GM23338 (cell line): ENCODE measurements around the gene SP140L. TPM values are rescaled to one million over a fixed set of nuclear protein-coding genes. Genes with fewer than 3 reads are reported as not detected.

Source experiments
- ATAC-seq: fragments of 200-7000 bp; cut with Tn5 transposase; 3 replicates; pipeline ENCODE4 v1.9.1; 2020
- DNase-seq: peaks from one replicate; pipeline ENCODE4 v3.0.0-alpha.2; 2015; ENCODE audit warnings: low spot score
- H2AFZ ChIP-seq: fragments of 200-600 bp; sonication (generic); 2 replicates; pipeline ENCODE4 v1.8.0; 2016; ENCODE audit warnings: antibody characterized with exemption, mild to moderate bottlenecking, moderate library complexity
- H3F3A ChIP-seq: fragments of 200-600 bp; sonication (generic); replicated peaks from 2 replicates; pipeline ENCODE4 v1.8.0; 2017; ENCODE audit warnings: antibody characterized with exemption, mixed run types, low read depth
- H3K27ac ChIP-seq: fragments of 200-600 bp; sonication (generic); 2 replicates; pipeline ENCODE4 v1.6.1; 2016; ENCODE audit warnings: low read depth
- H3K27me3 ChIP-seq: fragments of 200-600 bp; sonication (generic); 2 replicates; pipeline ENCODE4 v1.8.0; 2016; ENCODE audit warnings: mild to moderate bottlenecking, mixed run types, moderate library complexity; ENCODE audit not compliant: insufficient read depth
- H3K36me3 ChIP-seq: fragments of 200-600 bp; sonication (generic); 2 replicates; pipeline ENCODE4 v1.8.0; 2016; ENCODE audit warnings: mild to moderate bottlenecking; ENCODE audit not compliant: insufficient read depth
- H3K4me1 ChIP-seq: fragments of 200-600 bp; sonication (generic); 2 replicates; pipeline ENCODE4 v1.8.0; 2016; ENCODE audit warnings: mild to moderate bottlenecking, moderate library complexity; ENCODE audit not compliant: insufficient read depth
- H3K4me2 ChIP-seq: fragments of 200-600 bp; sonication (generic); 2 replicates; pipeline ENCODE4 v1.7.1; 2017; ENCODE audit warnings: mixed run types
- H3K4me3 ChIP-seq: fragments of 200-600 bp; sonication (generic); 2 replicates; pipeline ENCODE4 v1.6.1; 2016; ENCODE audit warnings: mixed run types
- H3K79me2 ChIP-seq: fragments of 200-600 bp; sonication (generic); replicated peaks from 2 replicates; pipeline ENCODE4 v1.8.0; 2017; ENCODE audit warnings: mild to moderate bottlenecking; ENCODE audit not compliant: insufficient read depth
- H3K9me2 ChIP-seq: fragments of 200-600 bp; sonication (generic); 2 replicates; pipeline ENCODE4 v1.8.0; 2017; ENCODE audit not compliant: insufficient read depth
- H4K20me1 ChIP-seq: fragments of 200-600 bp; sonication (generic); replicated peaks from 2 replicates; pipeline ENCODE4 v1.8.0; 2017; ENCODE audit warnings: mild to moderate bottlenecking; ENCODE audit not compliant: insufficient read depth
- H3K27ac Mint-ChIP-seq: 2 replicates; pipeline ENCODE4 v1.8.0; 2020; ENCODE audit warnings: inconsistent platforms, mild to moderate bottlenecking, moderate library complexity, mixed read lengths
- H3K27me3 Mint-ChIP-seq: 3 replicates; pipeline ENCODE4 v1.8.0; 2022; ENCODE audit warnings: low read depth, mild to moderate bottlenecking, moderate library complexity, mixed read lengths, inconsistent platforms; ENCODE audit not compliant: insufficient read depth, poor library complexity
- H3K36me3 Mint-ChIP-seq: 3 replicates; pipeline ENCODE4 v1.8.0; 2021; ENCODE audit warnings: low read depth, mild to moderate bottlenecking, inconsistent platforms, moderate library complexity, mixed read lengths
- H3K4me1 Mint-ChIP-seq: 3 replicates; pipeline ENCODE4 v1.8.0; 2020; ENCODE audit warnings: mild to moderate bottlenecking, inconsistent platforms, mixed read lengths
- H3K4me3 Mint-ChIP-seq: 3 replicates; pipeline ENCODE4 v1.8.0; 2021; ENCODE audit warnings: moderate library complexity, mild to moderate bottlenecking, inconsistent platforms, mixed read lengths
- H3K9me3 Mint-ChIP-seq: 3 replicates; pipeline ENCODE4 v1.8.0; 2020; ENCODE audit warnings: moderate library complexity, mild to moderate bottlenecking, inconsistent platforms, mixed read lengths
- CREB1 ChIP-seq: fragments of 250-450 bp; sonication (Bioruptor Pico); IDR thresholded peaks from 2 replicates; pipeline ENCODE4 v1.5.0; 2020; ENCODE audit warnings: low read depth, mild to moderate bottlenecking, moderate library complexity
- ETS1 ChIP-seq: IDR thresholded peaks from 2 replicates; pipeline ENCODE4 v1.6.1; 2016; ENCODE audit warnings: antibody characterized with exemption
- JUNB ChIP-seq: IDR thresholded peaks from one replicate; pipeline ENCODE4 v1.6.1; 2016; ENCODE audit warnings: antibody characterized with exemption; ENCODE audit not compliant: unreplicated experiment
- POLR2AphosphoS5 ChIP-seq: IDR thresholded peaks from 2 replicates; pipeline ENCODE4 v1.6.1; 2016; ENCODE audit warnings: antibody characterized with exemption, low read depth
- ZNF462 ChIP-seq: fragments of 250-450 bp; sonication (Bioruptor Pico); IDR thresholded peaks from 2 replicates; pipeline ENCODE4 v1.5.0; 2020; ENCODE audit warnings: mild to moderate bottlenecking, moderate library complexity
- polyA plus RNA-seq: library from polyadenylated mRNA; unstranded; fragments of >200 nt; fragmentation: Nextera tagmentation; extraction: Ambion mirVana; gene quantifications from 2 replicates; pipeline ENCODE4 v1.2.1, GENCODE V29; 2016
- total RNA-seq: library from RNA; depleted of rRNA; stranded (reverse); fragments of >200 nt; shearing (Covaris generic); gene quantifications from 2 replicates; pipeline ENCODE4 v1.2.3, GENCODE V29; 2014
- TF ChIP-seq, protein P1 (sequence below), 2 experiments: fragments of 200-600 bp in 1 of 2; sonication (generic) in 1 of 2; conservative IDR thresholded peaks; 2 replicates each; pipeline versions ENCODE4 v1.5.1 to v1.6.1; 2016 to 2017; ENCODE audit warnings: antibody characterized with exemption in 2 of 2, low read depth in 2 of 2, mild to moderate bottlenecking in 2 of 2, moderate library complexity in 1 of 2
- TF ChIP-seq, protein P2 (sequence below): IDR thresholded peaks from one replicate; pipeline ENCODE4 v1.6.1; 2018; ENCODE audit warnings: antibody characterized with exemption; ENCODE audit not compliant: unreplicated experiment

Gene SP140L
- total and polyA plus RNA-seq, 2 experiments from 2014 or later = 1.3 to 1.7 TPM

GRCh38 chr2:230411570-230412370 lies 84.8 kb downstream of the SP140L start:
- Histone ChIP-seq H3K4me1 (no peaks in the 10 kb centered on the region), H3F3A (no peaks in the 10 kb centered on the region), H3K36me3 (no peaks in the 10 kb centered on the region), H3K9me2 (peaks cover under 1% of the 10 kb centered on the region; the same call in 1 of the 2 replicates), H3K27me3 (peaks cover 20% of the 10 kb centered on the region), H3K4me2 (peak overlapping the region; percentile 88), H2AFZ (peak overlapping the region; percentile 98), H3K79me2 (no peaks in the 10 kb centered on the region), H4K20me1 (no peaks in the 10 kb centered on the region), H3K27ac (no peak overlapping the region), H3K4me3 (peak overlapping the region; percentile 75)
- H3K9me3 Mint-ChIP-seq = no peaks in the 10 kb centered on the region; the same call in 2 of the 3 replicates
- no peaks in the 10 kb centered on the region for H3K36me3 Mint-ChIP-seq
- H3K4me3 Mint-ChIP-seq = peak overlapping the region; percentile 88
- ATAC-seq (peak; percentile 91), DNase-seq (peak; percentile 59)
- H3K27me3 Mint-ChIP-seq = peaks cover 26% of the 10 kb centered on the region
- H3K27ac Mint-ChIP-seq = no peak overlapping the region
- peaks cover 7% of the 10 kb centered on the region; the same call in 2 of the 3 replicates for H3K4me1 Mint-ChIP-seq
- TF ChIP-seq ZNF462 (CRISPR knock-in tag) (no peak), POLR2AphosphoS5 (peak; percentile 14; the same call in 1 of the 2 replicates), CREB1 (no peak)

DNA sequence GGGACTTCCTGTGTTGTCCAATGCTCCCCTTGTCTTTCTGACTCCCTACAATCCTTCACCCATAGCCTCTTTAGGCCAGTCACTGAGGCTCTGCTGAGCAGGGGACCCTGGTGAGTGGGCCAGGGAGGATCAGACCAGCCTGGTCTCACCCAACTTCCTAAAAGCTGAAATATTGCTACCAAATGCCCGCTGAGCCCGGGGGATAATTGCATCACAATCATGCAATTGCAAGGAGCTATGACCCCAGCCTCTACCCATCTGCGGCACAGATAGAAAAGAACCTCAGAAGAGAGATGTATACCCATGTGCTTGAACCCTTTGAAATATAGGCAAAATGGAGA lies 85.3 kb downstream of the SP140L start:
- Histone ChIP-seq H3F3A (no peaks in the 10 kb centered on the region), H3K4me1 (no peaks in the 10 kb centered on the region), H3K27ac (no peak overlapping the region), H3K4me2 (peak overlapping the region; percentile 88), H3K9me2 (no peaks in the 10 kb centered on the region; the same call in 1 of the 2 replicates), H3K79me2 (no peaks in the 10 kb centered on the region), H2AFZ (peak overlapping the region; percentile 98), H4K20me1 (no peaks in the 10 kb centered on the region), H3K4me3 (peak overlapping the region; percentile 75), H3K27me3 (peaks cover 20% of the 10 kb centered on the region), H3K36me3 (no peaks in the 10 kb centered on the region)
- Mint-ChIP-seq H3K4me3 (peak overlapping the region; percentile 88), H3K9me3 (no peaks in the 10 kb centered on the region; the same call in 2 of the 3 replicates), H3K27ac (no peak overlapping the region), H3K36me3 (no peaks in the 10 kb centered on the region), H3K27me3 (peaks cover 26% of the 10 kb centered on the region), H3K4me1 (peaks cover 7% of the 10 kb centered on the region; the same call in 2 of the 3 replicates)
- DNase-seq (no peak), ATAC-seq (peak; percentile 6; the same call in 2 of the 3 replicates)
- no peak for TF ChIP-seq CREB1
- TF ChIP-seq ETS1 = no peak
- TF ChIP-seq, protein P1, sequence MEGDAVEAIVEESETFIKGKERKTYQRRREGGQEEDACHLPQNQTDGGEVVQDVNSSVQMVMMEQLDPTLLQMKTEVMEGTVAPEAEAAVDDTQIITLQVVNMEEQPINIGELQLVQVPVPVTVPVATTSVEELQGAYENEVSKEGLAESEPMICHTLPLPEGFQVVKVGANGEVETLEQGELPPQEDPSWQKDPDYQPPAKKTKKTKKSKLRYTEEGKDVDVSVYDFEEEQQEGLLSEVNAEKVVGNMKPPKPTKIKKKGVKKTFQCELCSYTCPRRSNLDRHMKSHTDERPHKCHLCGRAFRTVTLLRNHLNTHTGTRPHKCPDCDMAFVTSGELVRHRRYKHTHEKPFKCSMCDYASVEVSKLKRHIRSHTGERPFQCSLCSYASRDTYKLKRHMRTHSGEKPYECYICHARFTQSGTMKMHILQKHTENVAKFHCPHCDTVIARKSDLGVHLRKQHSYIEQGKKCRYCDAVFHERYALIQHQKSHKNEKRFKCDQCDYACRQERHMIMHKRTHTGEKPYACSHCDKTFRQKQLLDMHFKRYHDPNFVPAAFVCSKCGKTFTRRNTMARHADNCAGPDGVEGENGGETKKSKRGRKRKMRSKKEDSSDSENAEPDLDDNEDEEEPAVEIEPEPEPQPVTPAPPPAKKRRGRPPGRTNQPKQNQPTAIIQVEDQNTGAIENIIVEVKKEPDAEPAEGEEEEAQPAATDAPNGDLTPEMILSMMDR (conservative IDR thresholded peaks at IDR 0.05; ENCODE audit: low read depth in 2 of 2) = no peak
- TF ChIP-seq JUNB = no peak
- TF ChIP-seq, protein P2, sequence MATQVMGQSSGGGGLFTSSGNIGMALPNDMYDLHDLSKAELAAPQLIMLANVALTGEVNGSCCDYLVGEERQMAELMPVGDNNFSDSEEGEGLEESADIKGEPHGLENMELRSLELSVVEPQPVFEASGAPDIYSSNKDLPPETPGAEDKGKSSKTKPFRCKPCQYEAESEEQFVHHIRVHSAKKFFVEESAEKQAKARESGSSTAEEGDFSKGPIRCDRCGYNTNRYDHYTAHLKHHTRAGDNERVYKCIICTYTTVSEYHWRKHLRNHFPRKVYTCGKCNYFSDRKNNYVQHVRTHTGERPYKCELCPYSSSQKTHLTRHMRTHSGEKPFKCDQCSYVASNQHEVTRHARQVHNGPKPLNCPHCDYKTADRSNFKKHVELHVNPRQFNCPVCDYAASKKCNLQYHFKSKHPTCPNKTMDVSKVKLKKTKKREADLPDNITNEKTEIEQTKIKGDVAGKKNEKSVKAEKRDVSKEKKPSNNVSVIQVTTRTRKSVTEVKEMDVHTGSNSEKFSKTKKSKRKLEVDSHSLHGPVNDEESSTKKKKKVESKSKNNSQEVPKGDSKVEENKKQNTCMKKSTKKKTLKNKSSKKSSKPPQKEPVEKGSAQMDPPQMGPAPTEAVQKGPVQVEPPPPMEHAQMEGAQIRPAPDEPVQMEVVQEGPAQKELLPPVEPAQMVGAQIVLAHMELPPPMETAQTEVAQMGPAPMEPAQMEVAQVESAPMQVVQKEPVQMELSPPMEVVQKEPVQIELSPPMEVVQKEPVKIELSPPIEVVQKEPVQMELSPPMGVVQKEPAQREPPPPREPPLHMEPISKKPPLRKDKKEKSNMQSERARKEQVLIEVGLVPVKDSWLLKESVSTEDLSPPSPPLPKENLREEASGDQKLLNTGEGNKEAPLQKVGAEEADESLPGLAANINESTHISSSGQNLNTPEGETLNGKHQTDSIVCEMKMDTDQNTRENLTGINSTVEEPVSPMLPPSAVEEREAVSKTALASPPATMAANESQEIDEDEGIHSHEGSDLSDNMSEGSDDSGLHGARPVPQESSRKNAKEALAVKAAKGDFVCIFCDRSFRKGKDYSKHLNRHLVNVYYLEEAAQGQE = no peak
